Measurements from ENCODE around the gene ARMH3.

GRCh38 chr10:101935431-101935830 is 120.5 kb downstream of the ARMH3 start:
- TF ChIP-seq CTCF (IDR thresholded peaks at IDR 0.05; ENCODE audit: low read depth, low read length) (no peak), POLR2A (IDR thresholded peaks at IDR 0.05; ENCODE audit: extremely low read depth, insufficient read length) (no peak), MYC (IDR thresholded peaks at IDR 0.05; ENCODE audit: low read depth, low read length) (no peak)
